Fibroblast of gingiva (primary cell): Measurements from ENCODE around the gene PID1.

Source experiments
- DNase-seq: peaks from one replicate; pipeline ENCODE4 v3.0.0-alpha.2; 2011; ENCODE audit warnings: low read depth

The PID1 gene

GRCh38 chr2:229071292-229071976 is 199.7 kb downstream of the PID1 start:
- no peak for DNase-seq

GRCh38 chr2:229066121-229066715 is 204.9 kb downstream of the PID1 start:
- no peak for DNase-seq

GRCh38 chr2:229064749-229065148 is 206.3 kb downstream of the PID1 start:
- DNase-seq, result no peak

GRCh38 chr2:229060147-229060546 is 210.9 kb downstream of the PID1 start:
- no peak for DNase-seq

GRCh38 chr2:229059331-229060033 is 211.6 kb downstream of the PID1 start:
- DNase-seq, result no peak

GRCh38 chr2:229057976-229058553 is 213.0 kb downstream of the PID1 start:
- no peak for DNase-seq

GRCh38 chr2:229054311-229054710 is 216.8 kb downstream of the PID1 start:
- no peak for DNase-seq

GRCh38 chr2:229051798-229052197 is 219.3 kb downstream of the PID1 start:
- DNase-seq, result no peak

GRCh38 chr2:229050133-229050532 is 221.0 kb downstream of the PID1 start:
- DNase-seq, result no peak

- no peak for DNase-seq
Observed at GRCh38 chr2:229048134-229048533, 223.0 kb downstream of the PID1 start.

- no peak for DNase-seq
Observed at GRCh38 chr2:229045671-229046070, 225.4 kb downstream of the PID1 start.

GRCh38 chr2:229044581-229044980 is 226.5 kb downstream of the PID1 start:
- DNase-seq, result no peak

- DNase-seq, result no peak
Observed at GRCh38 chr2:229043681-229044080, 227.4 kb downstream of the PID1 start.

GRCh38 chr2:229042349-229042748 is 228.7 kb downstream of the PID1 start:
- DNase-seq, result no peak

GRCh38 chr2:229041691-229042090 is 229.4 kb downstream of the PID1 start:
- DNase-seq, result no peak

GRCh38 chr2:229037621-229038020 is 233.5 kb downstream of the PID1 start:
- no peak for DNase-seq

GRCh38 chr2:229033816-229034215 is 237.3 kb downstream of the PID1 start:
- DNase-seq, result no peak

GRCh38 chr2:229032608-229033234 is 238.4 kb downstream of the PID1 start:
- DNase-seq, result peak; percentile 9

GRCh38 chr2:229027353-229028105 is 243.6 kb downstream of the PID1 start:
- DNase-seq, result no peak

- DNase-seq, result no peak
Observed at GRCh38 chr2:229025653-229026052, 245.4 kb downstream of the PID1 start.

GRCh38 chr2:229022652-229023051 is 248.4 kb downstream of the PID1 start:
- no peak for DNase-seq

GRCh38 chr2:229022071-229022470 is 249.0 kb downstream of the PID1 start:
- no peak for DNase-seq
